Suppressor macrophage treated with lipopolysaccharide for 1 hour (primary cell): ENCODE measurements around the gene GINS1.
"Not testable (repeated sequence)": the region's sequence is repeated elsewhere in the genome, so short reads cannot be mapped to it uniquely, and the experiment has no call there.

Source experiments
- DNase-seq, 3 donors: peaks; one replicate each; pipeline ENCODE4 v3.0.0-alpha.2; 2020 to 2022

The GINS1 gene

GRCh38 chr20:25390538-25391528 is 16.6 kb upstream of the GINS1 start, which contains the start of gene ABHD12:
Gene ABHD12 (minus strand): TSS chr20:25390835. CDS start chr20:25390703, 132 bp downstream.
- DNase-seq = peak; percentile 98 to 99 (median 99)

DNA sequence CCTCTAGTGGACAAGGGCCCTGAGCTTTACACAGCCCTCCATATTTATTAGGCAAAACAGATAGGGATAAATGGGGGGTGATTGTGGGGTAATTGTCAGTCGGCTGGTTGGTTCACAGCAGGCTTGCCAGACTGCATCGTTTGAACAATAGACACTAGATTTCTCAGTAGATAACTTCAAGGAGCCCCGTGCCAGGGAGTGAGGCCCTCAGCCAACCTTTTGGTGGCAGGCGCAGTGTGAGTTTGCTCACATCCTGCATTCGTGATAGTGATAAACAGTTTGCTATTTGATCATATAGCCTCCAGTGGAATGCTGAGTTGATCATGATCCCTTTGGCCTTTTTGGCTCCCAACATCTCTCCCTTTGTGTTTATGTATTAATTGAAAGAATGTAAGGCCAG is 13.2 kb upstream of the GINS1 start:
- DNase-seq = no peak

- no peak for DNase-seq
Measured at GRCh38 chr20:25394996-25395395, 12.5 kb upstream of the GINS1 start.

GRCh38 chr20:25397096-25397495 is 10.4 kb upstream of the GINS1 start:
- no peak for DNase-seq

GRCh38 chr20:25397821-25398220 is 9.7 kb upstream of the GINS1 start:
- peak; percentile 23 to 39 (median 31) for DNase-seq

DNA sequence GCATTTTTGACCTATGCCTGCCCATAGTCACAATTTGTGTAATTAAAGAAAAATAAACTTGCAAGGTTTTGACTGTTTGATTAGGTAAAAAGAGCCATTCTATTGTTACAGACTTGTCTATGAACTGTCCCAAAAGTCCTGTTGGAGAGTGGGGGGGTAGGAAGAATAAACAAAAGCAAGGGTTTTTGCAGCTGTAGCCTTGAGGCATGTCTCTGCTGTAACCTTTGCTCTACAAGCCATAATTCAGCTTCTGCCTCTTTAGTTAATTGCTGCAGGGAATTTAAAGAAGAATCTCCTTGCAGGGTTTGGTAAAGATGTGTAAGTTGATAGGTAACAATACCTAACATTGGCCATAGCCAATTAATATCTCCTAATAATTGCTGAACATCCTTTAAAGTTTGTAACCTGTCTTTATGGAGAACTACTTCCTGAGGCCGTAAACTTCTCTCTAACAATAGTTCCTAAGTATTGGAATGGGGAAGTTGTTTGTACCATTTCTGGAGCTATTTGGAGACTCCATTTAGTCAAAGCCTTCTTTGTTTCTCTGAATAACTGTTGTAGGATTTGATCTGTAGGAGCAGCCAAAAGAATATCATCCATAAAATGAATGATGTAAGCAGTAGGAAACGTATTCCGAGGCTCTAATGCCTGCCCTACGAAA is 9.0 kb upstream of the GINS1 start:
- peak in 2 of 3 donors; percentile 31 to 39 for DNase-seq

DNA sequence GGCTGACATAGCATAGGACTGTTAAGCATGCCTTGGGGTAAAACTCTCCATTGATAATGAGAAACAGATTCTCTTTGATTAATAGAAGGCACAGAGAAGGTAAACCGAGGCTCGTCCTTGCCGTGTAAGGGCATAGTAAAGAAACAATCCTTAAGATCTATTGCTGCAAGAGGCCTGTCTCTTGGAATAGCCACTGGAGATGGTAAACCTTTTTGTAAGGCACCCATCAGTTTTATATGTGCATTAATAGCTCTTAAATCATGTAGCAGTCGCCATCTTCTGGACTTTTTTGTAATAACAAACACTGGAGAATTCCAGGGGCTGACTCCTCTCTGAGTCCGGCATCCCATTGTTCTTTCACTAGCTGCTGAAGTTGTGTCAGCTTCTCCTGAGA is 8.4 kb upstream of the GINS1 start:
- DNase-seq = peak; percentile 69 to 85 (median 84)

GRCh38 chr20:25400291-25400732 is 7.2 kb upstream of the GINS1 start:
- DNase-seq = not testable (repeated sequence)

GRCh38 chr20:25402583-25402982 is 4.9 kb upstream of the GINS1 start:
- no peak for DNase-seq

DNA sequence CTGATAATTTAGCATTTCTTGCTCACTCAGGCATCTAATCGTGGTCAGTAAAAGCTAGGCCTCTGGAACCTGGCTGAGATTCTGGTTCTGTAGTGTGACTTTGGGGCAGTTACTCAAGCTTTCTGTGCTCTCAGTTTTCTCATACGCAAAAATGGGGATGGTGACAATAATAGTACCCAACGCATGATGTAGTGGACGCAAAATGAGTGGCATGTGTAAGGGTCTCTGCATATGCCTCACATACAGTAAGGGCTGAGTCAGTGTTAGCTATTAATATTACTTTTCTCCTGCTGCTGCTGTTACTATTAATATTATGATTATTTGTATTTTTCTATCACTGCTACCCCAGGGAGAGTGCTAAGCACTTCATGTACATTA is 686 bp downstream of the GINS1 start:
- no peak for DNase-seq

GRCh38 chr20:25408890-25409289 is 1.4 kb downstream of the GINS1 start:
- DNase-seq = no peak

GRCh38 chr20:25418776-25419175 is 11.3 kb downstream of the GINS1 start:
- peak; percentile 25 to 41 (median 29) for DNase-seq

- DNase-seq = no peak
Measured at GRCh38 chr20:25421102-25421501, 13.6 kb downstream of the GINS1 start.

- DNase-seq = peak in 1 of 3 donors; percentile 21
Measured at GRCh38 chr20:25422032-25422431, 14.6 kb downstream of the GINS1 start.

GRCh38 chr20:25424536-25424935 is 17.1 kb downstream of the GINS1 start:
- no peak for DNase-seq

GRCh38 chr20:25437153-25437581 is 29.7 kb downstream of the GINS1 start:
- no peak for DNase-seq

GRCh38 chr20:25439328-25439727 is 31.9 kb downstream of the GINS1 start:
- DNase-seq = peak; percentile 27 to 57 (median 55)

DNA sequence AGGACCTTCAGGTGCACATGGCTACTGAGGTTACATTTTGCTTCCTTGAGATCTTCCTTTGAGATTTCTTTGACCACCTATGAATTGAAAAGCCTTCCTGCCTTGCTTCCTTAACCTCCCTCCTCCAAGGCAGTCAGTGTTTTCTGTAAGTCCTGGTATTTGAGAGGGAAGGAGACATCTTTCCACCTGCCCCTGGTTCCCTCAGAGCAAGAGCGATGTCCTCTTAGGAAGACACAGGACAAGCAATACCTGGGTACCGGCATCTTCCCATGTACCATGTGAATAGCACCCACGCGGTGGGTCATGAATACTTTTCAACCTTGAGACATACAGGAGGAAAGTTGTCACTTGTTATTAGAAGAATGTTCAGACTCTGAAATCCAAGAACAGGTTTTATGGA is 37.1 kb downstream of the GINS1 start:
- no peak for DNase-seq

- no peak for DNase-seq
Measured at GRCh38 chr20:25447671-25448070, 40.2 kb downstream of the GINS1 start.

DNA sequence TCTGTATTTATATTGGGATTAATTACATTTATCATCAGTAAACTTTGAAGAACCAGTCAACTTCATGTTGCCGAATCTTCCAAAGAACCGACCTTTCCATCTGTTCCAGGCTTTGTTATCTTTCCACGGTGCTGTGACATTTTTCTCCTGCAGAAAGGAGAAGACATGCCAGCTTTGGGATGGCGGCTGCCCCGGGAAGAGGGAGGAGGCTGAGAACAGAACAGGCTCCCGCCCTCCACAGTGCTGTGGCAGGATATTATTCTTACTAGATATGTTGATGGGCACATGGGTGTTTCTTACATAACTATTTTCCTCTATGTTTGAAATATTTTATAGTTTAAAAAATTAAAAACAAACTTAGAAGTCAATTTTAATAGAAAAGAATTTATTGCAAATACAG is 44.9 kb downstream of the GINS1 start:
- no peak for DNase-seq

GRCh38 chr20:25453035-25453810 is 45.8 kb downstream of the GINS1 start:
- DNase-seq = no peak

DNA sequence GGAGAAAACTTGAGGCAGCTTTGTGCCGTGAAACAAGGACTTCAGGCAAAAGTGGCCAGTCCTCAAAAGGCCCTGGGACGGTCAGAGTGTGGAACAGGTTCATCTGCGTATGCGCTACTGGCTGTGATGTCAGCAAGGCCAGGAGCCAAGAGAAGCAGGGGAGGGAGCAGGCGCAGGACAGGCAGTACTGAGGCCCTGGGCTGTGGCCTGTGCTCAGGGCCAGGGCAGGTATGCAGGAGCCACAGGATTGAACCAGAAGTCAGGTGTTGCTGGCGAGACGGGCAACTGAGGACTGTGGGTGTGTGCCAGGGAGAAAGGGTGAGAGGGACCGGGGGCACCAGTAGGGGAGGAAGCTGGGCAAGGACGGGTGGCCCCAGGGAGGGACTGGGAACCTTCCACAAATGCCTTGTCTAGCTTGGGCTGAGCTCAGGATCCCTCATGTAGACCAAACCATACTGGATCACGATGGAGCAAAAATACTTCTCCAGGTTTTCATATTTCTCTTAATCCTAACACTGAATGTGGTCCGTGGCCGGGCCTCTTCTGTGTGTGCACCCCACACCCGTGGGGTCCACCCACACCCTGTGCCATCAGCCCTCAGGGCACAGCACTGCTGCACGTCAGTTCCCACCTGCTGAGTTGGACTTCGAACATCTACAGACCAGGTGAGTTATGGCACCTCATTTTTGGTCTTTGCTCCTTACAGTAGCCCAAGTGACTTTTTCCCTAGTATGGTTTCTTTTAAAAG is 46.9 kb downstream of the GINS1 start:
- DNase-seq = no peak
